Endothelial cell of umbilical vein (primary cell): ENCODE data around the gene BMERB1. TPM values are rescaled to one million over a fixed set of nuclear protein-coding genes. Genes with fewer than 3 reads are reported as not detected.

ENCODE experiments used
- BruUV-seq: library from RNA; stranded (reverse); fragments of 400-500 nt; replicated peaks from 2 replicates; lab custom pipeline; 2021; lab: Mats Ljungman, UMichigan
- CTCF ChIA-PET: fragments of 300-600, 350-600 bp; sonication (Branson Sonifier 250); formaldehyde crosslinking; loops from one replicate; lab custom pipeline; 2021; ENCODE audit warnings: antibody characterized with exemption, inconsistent platforms; lab: Charles Lee
- POLR2A ChIA-PET: fragments of 300-600, 350-600 bp; sonication (Branson Sonifier 250); formaldehyde crosslinking; loops from one replicate; lab custom pipeline; 2021; ENCODE audit warnings: antibody characterized with exemption, inconsistent platforms; lab: Charles Lee
- DNase-seq: peaks from one replicate; pipeline ENCODE4 v3.0.0-alpha.2; 2011; ENCODE audit warnings: low read depth, low spot score
- FAIRE-seq: peaks from 2 replicates; lab custom pipeline; 2011; peaks lifted over from hg19 to GRCh38; lab: Jason Lieb, UNC
- H2AFZ ChIP-seq: 2 replicates; pipeline ENCODE4 v1.6.0; 2012; ENCODE audit warnings: low read depth, low read length, control low read depth, inconsistent platforms
- H3K27ac ChIP-seq: 2 replicates; pipeline ENCODE4 v1.5.1; 2011; ENCODE audit warnings: low read depth, mild to moderate bottlenecking, control low read depth, low read length, moderate library complexity; ENCODE audit not compliant: insufficient read depth
- H3K27me3 ChIP-seq, 2 experiments: 2 replicates each; pipeline versions ENCODE4 v1.6.0 to v1.6.1; 2011; ENCODE audit warnings: low read length in 2 of 2, mixed read lengths in 1 of 2; ENCODE audit not compliant: control insufficient read depth in 2 of 2, insufficient read depth in 2 of 2
- H3K36me3 ChIP-seq, 2 experiments: 2 replicates in 1 of 2; 3 replicates in 1 of 2; pipeline ENCODE4 v1.5.1; 2011; ENCODE audit warnings: low read length in 2 of 2, mild to moderate bottlenecking in 1 of 2, moderate library complexity in 1 of 2; ENCODE audit not compliant: control insufficient read depth in 2 of 2, insufficient read depth in 2 of 2; ENCODE audit errors: extremely low read depth in 1 of 2
- H3K4me1 ChIP-seq: 3 replicates; pipeline ENCODE4 v1.5.1; 2011; ENCODE audit warnings: mild to moderate bottlenecking, low read length; ENCODE audit not compliant: control insufficient read depth, insufficient read depth; ENCODE audit errors: extremely low read depth
- H3K4me2 ChIP-seq: 2 replicates; pipeline ENCODE4 v1.6.1; 2011; ENCODE audit warnings: low read length, control low read depth, mixed read lengths; ENCODE audit not compliant: insufficient read depth
- H3K4me3 ChIP-seq, 3 experiments: fragments of 200-600 bp in 1 of 3; sonication (generic), shearing (Covaris generic) in 1 of 3; replicated peaks in 1 of 3; 2 replicates each; pipeline ENCODE4 v1.5.1; 2011 to 2016; ENCODE audit warnings: control low read depth in 3 of 3, low read length in 3 of 3, mild to moderate bottlenecking in 2 of 3, inconsistent platforms in 1 of 3, low read depth in 1 of 3, moderate library complexity in 1 of 3; ENCODE audit not compliant: insufficient read depth in 1 of 3
- H3K79me2 ChIP-seq: 2 replicates; pipeline ENCODE4 v1.6.0; 2012; ENCODE audit warnings: low read length, inconsistent platforms; ENCODE audit not compliant: control insufficient read depth, insufficient read depth
- H3K9ac ChIP-seq: replicated peaks from 2 replicates; pipeline ENCODE3; 2011; ENCODE audit warnings: low read length, control low read depth; ENCODE audit not compliant: insufficient read depth; ENCODE audit errors: extremely low read depth
- H3K9me1 ChIP-seq: replicated peaks from 3 replicates; pipeline ENCODE4 v1.6.0; 2011; ENCODE audit warnings: mild to moderate bottlenecking, low read length; ENCODE audit not compliant: control insufficient read depth, insufficient read depth; ENCODE audit errors: extremely low read depth
- H3K9me3 ChIP-seq: replicated peaks from 2 replicates; pipeline ENCODE4 v1.5.1; 2012; ENCODE audit warnings: low read length, inconsistent platforms; ENCODE audit not compliant: control insufficient read depth, insufficient read depth
- H4K20me1 ChIP-seq: replicated peaks from 2 replicates; pipeline ENCODE3; 2011; ENCODE audit warnings: mild to moderate bottlenecking, low read length; ENCODE audit not compliant: control insufficient read depth, insufficient read depth; ENCODE audit errors: extremely low read depth
- EZH2 ChIP-seq: IDR thresholded peaks from 2 replicates; pipeline ENCODE4 v1.6.1; 2012; ENCODE audit warnings: borderline replicate concordance, low read depth, mild to moderate bottlenecking, moderate library complexity, low read length, inconsistent platforms; ENCODE audit not compliant: severe bottlenecking
- FOS ChIP-seq: IDR thresholded peaks from 2 replicates; pipeline ENCODE4 v1.6.1; 2011; ENCODE audit warnings: mild to moderate bottlenecking, low read length, moderate library complexity, borderline replicate concordance; ENCODE audit not compliant: insufficient read depth
- GATA2 ChIP-seq: IDR thresholded peaks from 2 replicates; pipeline ENCODE4 v1.7.0; 2011; ENCODE audit warnings: low read depth, mild to moderate bottlenecking, moderate library complexity, mixed read lengths, low read length; ENCODE audit not compliant: insufficient read length, insufficient read depth
- JUN ChIP-seq: IDR thresholded peaks from 2 replicates; pipeline ENCODE4 v1.6.1; 2011; ENCODE audit warnings: borderline replicate concordance, low read depth; ENCODE audit not compliant: insufficient read length, insufficient read depth
- MYC ChIP-seq: IDR thresholded peaks from one replicate; pipeline ENCODE4 v1.6.1; 2011; ENCODE audit warnings: mild to moderate bottlenecking, low read depth, low read length
- POLR2A ChIP-seq: IDR thresholded peaks from 2 replicates; pipeline ENCODE4 v1.6.1; 2012; ENCODE audit warnings: low read depth, mild to moderate bottlenecking, control low read depth, low read length
- POLR2AphosphoS5 ChIP-seq: IDR thresholded peaks from 2 replicates; pipeline ENCODE4 v1.6.1; 2012; ENCODE audit warnings: low read depth, mild to moderate bottlenecking, control low read depth, low read length, moderate library complexity; ENCODE audit not compliant: insufficient read depth
- dilution Hi-C: fragments of 300-500 bp; cut with MboI; formaldehyde crosslinking; loops from one replicate; pipeline ENCODE4 v1.15.0; 2019; ENCODE audit warnings: low sequenced_read_pairs; ENCODE audit not compliant: extremely low pct_ligation_motif_present
- intact Hi-C: fragments of 100-400 bp; cut with micrococcal nuclease; formaldehyde crosslinking; loops from one replicate; pipeline ENCODE4 v1.10.0; 2022
- polyA plus RNA-seq, 4 experiments: library from polyadenylated mRNA; depleted of rRNA in 3 of 4; stranded (reverse) in 3 of 4; unstranded in 1 of 4; fragments of >200 nt; gene quantifications; 2 replicates each; pipeline versions ENCODE4 v1.2.1 to v1.2.3, GENCODE V29; 2011 to 2012; ENCODE audit warnings: missing spikeins in 1 of 4
- total RNA-seq: library from RNA; stranded (reverse); gene quantifications from 2 replicates; pipeline ENCODE4 v1.2.3, GENCODE V29; 2021
- TF ChIP-seq, protein P1 (sequence below), 2 donors: IDR thresholded peaks; 1 replicate in 1 of 2; 2 replicates in 1 of 2; pipeline ENCODE4 v1.5.1; 2011; ENCODE audit warnings: low read length in 2 of 2, mild to moderate bottlenecking in 2 of 2, moderate library complexity in 2 of 2, control low read depth in 1 of 2, inconsistent platforms in 1 of 2, low read depth in 1 of 2; ENCODE audit not compliant: insufficient read depth in 1 of 2; ENCODE audit errors: extremely low read depth in 1 of 2
- TF ChIP-seq, protein P2 (sequence below): IDR thresholded peaks from 2 replicates; pipeline ENCODE4 v1.6.1; 2011; ENCODE audit not compliant: insufficient read depth, insufficient read length

Gene BMERB1
- total and polyA plus RNA-seq, 2 donors (not counting 3 experiments of a cell fraction or from before 2014, with no cell fraction given): 14.1 to 17.4 TPM

GRCh38 chr16:15513156-15513555 lies 78.8 kb downstream of the BMERB1 start:
- FAIRE-seq (no peak), DNase-seq (no peak)
- Histone ChIP-seq H3K79me2 (no peaks in the 10 kb centered on the region), H4K20me1 (no peaks in the 10 kb centered on the region), H3K9me3 (no peaks in the 10 kb centered on the region), H3K4me2 (no peak overlapping the region), H3K4me1 (peaks cover under 1% of the 10 kb centered on the region), H2AFZ (no peak overlapping the region), H3K36me3 (no peaks in the 10 kb centered on the region), H3K9ac (no peak overlapping the region), H3K9me1 (no peaks in the 10 kb centered on the region), H3K27me3 (no peaks in the 10 kb centered on the region), H3K4me3 (no peak overlapping the region), H3K27ac (no peak overlapping the region)
- intact Hi-C loops: no loop called here
- no TSS peak for BruUV-seq
- ChIA-PET POLR2A (no interaction called here), CTCF (no interaction called here)
- TF ChIP-seq MYC (no peak), JUN (no peak), POLR2A (no peak), GATA2 (no peak), FOS (no peak), EZH2 (no peak), POLR2AphosphoS5 (no peak)
- TF ChIP-seq, protein P1, sequence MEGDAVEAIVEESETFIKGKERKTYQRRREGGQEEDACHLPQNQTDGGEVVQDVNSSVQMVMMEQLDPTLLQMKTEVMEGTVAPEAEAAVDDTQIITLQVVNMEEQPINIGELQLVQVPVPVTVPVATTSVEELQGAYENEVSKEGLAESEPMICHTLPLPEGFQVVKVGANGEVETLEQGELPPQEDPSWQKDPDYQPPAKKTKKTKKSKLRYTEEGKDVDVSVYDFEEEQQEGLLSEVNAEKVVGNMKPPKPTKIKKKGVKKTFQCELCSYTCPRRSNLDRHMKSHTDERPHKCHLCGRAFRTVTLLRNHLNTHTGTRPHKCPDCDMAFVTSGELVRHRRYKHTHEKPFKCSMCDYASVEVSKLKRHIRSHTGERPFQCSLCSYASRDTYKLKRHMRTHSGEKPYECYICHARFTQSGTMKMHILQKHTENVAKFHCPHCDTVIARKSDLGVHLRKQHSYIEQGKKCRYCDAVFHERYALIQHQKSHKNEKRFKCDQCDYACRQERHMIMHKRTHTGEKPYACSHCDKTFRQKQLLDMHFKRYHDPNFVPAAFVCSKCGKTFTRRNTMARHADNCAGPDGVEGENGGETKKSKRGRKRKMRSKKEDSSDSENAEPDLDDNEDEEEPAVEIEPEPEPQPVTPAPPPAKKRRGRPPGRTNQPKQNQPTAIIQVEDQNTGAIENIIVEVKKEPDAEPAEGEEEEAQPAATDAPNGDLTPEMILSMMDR (IDR thresholded peaks at IDR 0.05; ENCODE audit: extremely low read depth in 1 of 2, insufficient read depth in 1 of 2, low read depth in 1 of 2, low read length in 2 of 2): no peak
- TF ChIP-seq, protein P2, sequence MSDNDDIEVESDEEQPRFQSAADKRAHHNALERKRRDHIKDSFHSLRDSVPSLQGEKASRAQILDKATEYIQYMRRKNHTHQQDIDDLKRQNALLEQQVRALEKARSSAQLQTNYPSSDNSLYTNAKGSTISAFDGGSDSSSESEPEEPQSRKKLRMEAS: no peak
- dilution Hi-C loops: no loop called here
